D721Med (cell line): ENCODE data around the gene NR2E3.

ENCODE experiments used
- DNase-seq: peaks from one replicate; pipeline ENCODE4 v3.0.0; 2011; ENCODE audit warnings: low spot score; ENCODE audit not compliant: insufficient read length
- FAIRE-seq: peaks from 2 replicates; lab custom pipeline; 2011; peaks lifted over from hg19 to GRCh38; lab: Jason Lieb, UNC
- CTCF ChIP-seq: IDR thresholded peaks from 2 replicates; pipeline ENCODE4 v1.5.1; 2012; ENCODE audit warnings: mild to moderate bottlenecking, control low read depth; ENCODE audit not compliant: insufficient read depth; ENCODE audit errors: missing control alignments

Gene NR2E3

GRCh38 chr15:71811036-71811736 is 832 bp downstream of the NR2E3 start:
- no peak for FAIRE-seq
- no peak for TF ChIP-seq CTCF
- no peak for DNase-seq

GRCh38 chr15:71811752-71812735 is 1.7 kb downstream of the NR2E3 start:
- no peak for TF ChIP-seq CTCF
- DNase-seq (no peak), FAIRE-seq (no peak)

GRCh38 chr15:71812966-71813722 is 2.8 kb downstream of the NR2E3 start:
- DNase-seq (no peak), FAIRE-seq (no peak)
- no peak for TF ChIP-seq CTCF

GRCh38 chr15:71813723-71814470 is 3.5 kb downstream of the NR2E3 start:
- FAIRE-seq: no peak
- TF ChIP-seq CTCF: no peak
- no peak for DNase-seq

- no peak for TF ChIP-seq CTCF
- FAIRE-seq (peak; percentile 44), DNase-seq (no peak)
Observed at GRCh38 chr15:71815301-71815700, 4.9 kb downstream of the NR2E3 start.

GRCh38 chr15:71817351-71817750 is 7.0 kb downstream of the NR2E3 start:
- no peak for TF ChIP-seq CTCF

More at GRCh38 chr15:71817351-71817750, 7.0 kb downstream of the NR2E3 start:
- DNase-seq (no peak), FAIRE-seq (no peak)
